GM10847 (cell line): ENCODE measurements around the gene CRAT.
A peak's percentile ranks its signal among the peaks of the same experiment; 100 is the strongest.

Experiments used
- POLR2A ChIP-seq: IDR thresholded peaks from 2 replicates; pipeline ENCODE4 v1.6.1; 2011; ENCODE audit not compliant: insufficient read length; ENCODE audit errors: extremely low read depth

The CRAT gene

GRCh38 chr9:129140397-129141065, 29.9 kb upstream of the CRAT start:
- no peak for TF ChIP-seq POLR2A

- TF ChIP-seq POLR2A = peak; percentile 34
These were observed 29.4 kb upstream of the CRAT start for GRCh38 chr9:129139993-129140396.

- TF ChIP-seq POLR2A = no peak
These were observed 28.8 kb upstream of the CRAT start for GRCh38 chr9:129139233-129139992.

GRCh38 chr9:129138476-129139232, 28.1 kb upstream of the CRAT start:
- TF ChIP-seq POLR2A = no peak

GRCh38 chr9:129138144-129138462, 27.5 kb upstream of the CRAT start:
- no peak for TF ChIP-seq POLR2A

- TF ChIP-seq POLR2A = no peak
These were observed 26.9 kb upstream of the CRAT start for GRCh38 chr9:129137292-129138143.

GRCh38 chr9:129136446-129137035, 25.9 kb upstream of the CRAT start:
- TF ChIP-seq POLR2A = no peak

- no peak for TF ChIP-seq POLR2A
These were observed 24.9 kb upstream of the CRAT start for GRCh38 chr9:129135476-129135875.

- no peak for TF ChIP-seq POLR2A
These were observed 22.5 kb upstream of the CRAT start for GRCh38 chr9:129133082-129133481.

- no peak for TF ChIP-seq POLR2A
These were observed 20.9 kb upstream of the CRAT start for GRCh38 chr9:129131300-129132145.

- no peak for TF ChIP-seq POLR2A
These were observed 20.2 kb upstream of the CRAT start for GRCh38 chr9:129130791-129131190.

GRCh38 chr9:129128689-129129088, 18.1 kb upstream of the CRAT start:
- TF ChIP-seq POLR2A = no peak

GRCh38 chr9:129126749-129127618, 16.4 kb upstream of the CRAT start:
- no peak for TF ChIP-seq POLR2A
